Nephron (organoid): ENCODE data around the gene LAD1.
A peak's percentile ranks its signal among the peaks of the same experiment; 100 is the strongest.

Experiments
- H3K27ac Mint-ChIP-seq, 3 experiments: 2 replicates each; pipeline ENCODE4 v1.8.0; 2020; ENCODE audit warnings: mixed read lengths in 3 of 3, mild to moderate bottlenecking in 2 of 3, moderate library complexity in 1 of 3
- H3K27me3 Mint-ChIP-seq: 2 replicates; pipeline ENCODE4 v1.8.0; 2021; ENCODE audit warnings: low read depth, mild to moderate bottlenecking, moderate library complexity, mixed read lengths
- H3K36me3 Mint-ChIP-seq: 2 replicates; pipeline ENCODE4 v1.8.0; 2020; ENCODE audit warnings: low read depth, mixed read lengths
- H3K4me1 Mint-ChIP-seq: 2 replicates; pipeline ENCODE4 v1.8.0; 2020; ENCODE audit warnings: mixed read lengths
- H3K4me3 Mint-ChIP-seq, 3 experiments: 2 replicates each; pipeline ENCODE4 v1.8.0; 2020; ENCODE audit warnings: mild to moderate bottlenecking in 3 of 3, mixed read lengths in 3 of 3, moderate library complexity in 2 of 3
- H3K9me3 Mint-ChIP-seq: 2 replicates; pipeline ENCODE4 v1.8.0; 2020; ENCODE audit warnings: mixed read lengths
- TF ChIP-seq, protein P1 (sequence below), 3 experiments: fragments of 200-600 bp; sonication (generic); IDR thresholded peaks; one replicate each; pipeline ENCODE4 v1.5.0; 2021; ENCODE audit warnings: antibody characterized with exemption in 3 of 3; ENCODE audit not compliant: unreplicated experiment in 3 of 3

LAD1 gene

GRCh38 chr1:201403359-201403758 is 4.2 kb upstream of the LAD1 start:
- H3K4me3 Mint-ChIP-seq, result no peak overlapping the region
- no peaks in the 10 kb centered on the region for H3K36me3 Mint-ChIP-seq
- no peak overlapping the region for H3K27ac Mint-ChIP-seq
- peaks cover 7% of the 10 kb centered on the region for H3K27me3 Mint-ChIP-seq
- TF ChIP-seq, protein P1, sequence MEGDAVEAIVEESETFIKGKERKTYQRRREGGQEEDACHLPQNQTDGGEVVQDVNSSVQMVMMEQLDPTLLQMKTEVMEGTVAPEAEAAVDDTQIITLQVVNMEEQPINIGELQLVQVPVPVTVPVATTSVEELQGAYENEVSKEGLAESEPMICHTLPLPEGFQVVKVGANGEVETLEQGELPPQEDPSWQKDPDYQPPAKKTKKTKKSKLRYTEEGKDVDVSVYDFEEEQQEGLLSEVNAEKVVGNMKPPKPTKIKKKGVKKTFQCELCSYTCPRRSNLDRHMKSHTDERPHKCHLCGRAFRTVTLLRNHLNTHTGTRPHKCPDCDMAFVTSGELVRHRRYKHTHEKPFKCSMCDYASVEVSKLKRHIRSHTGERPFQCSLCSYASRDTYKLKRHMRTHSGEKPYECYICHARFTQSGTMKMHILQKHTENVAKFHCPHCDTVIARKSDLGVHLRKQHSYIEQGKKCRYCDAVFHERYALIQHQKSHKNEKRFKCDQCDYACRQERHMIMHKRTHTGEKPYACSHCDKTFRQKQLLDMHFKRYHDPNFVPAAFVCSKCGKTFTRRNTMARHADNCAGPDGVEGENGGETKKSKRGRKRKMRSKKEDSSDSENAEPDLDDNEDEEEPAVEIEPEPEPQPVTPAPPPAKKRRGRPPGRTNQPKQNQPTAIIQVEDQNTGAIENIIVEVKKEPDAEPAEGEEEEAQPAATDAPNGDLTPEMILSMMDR (IDR thresholded peaks at IDR 0.05; ENCODE audit: unreplicated experiment in 3 of 3), result no peak
- H3K4me1 Mint-ChIP-seq, result peaks cover 21% of the 10 kb centered on the region
- H3K9me3 Mint-ChIP-seq, result no peaks in the 10 kb centered on the region

DNA sequence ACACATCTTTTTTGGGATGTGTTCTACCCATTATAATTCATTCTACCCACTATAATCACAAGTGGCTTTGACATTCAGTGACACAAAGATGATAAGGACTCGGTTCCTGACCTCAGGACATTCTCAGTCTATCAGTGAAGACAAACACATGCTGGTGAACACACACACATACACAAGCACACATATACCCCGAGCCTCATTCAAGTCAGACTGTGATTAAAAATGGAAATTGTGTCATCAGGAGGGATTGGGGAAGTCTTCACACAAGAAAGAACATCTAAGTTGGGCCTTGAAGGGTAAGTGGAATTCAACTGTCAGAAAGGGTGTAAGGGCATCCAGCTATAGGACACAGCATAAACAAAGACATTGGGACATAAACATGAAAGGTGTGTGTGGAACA is 2.6 kb upstream of the LAD1 start:
- TF ChIP-seq, protein P1 (IDR thresholded peaks at IDR 0.05; ENCODE audit: unreplicated experiment in 3 of 3), result no peak

GRCh38 chr1:201400852-201401230 is 1.7 kb upstream of the LAD1 start:
- Mint-ChIP-seq H3K4me1 (peaks cover 31% of the 10 kb centered on the region), H3K9me3 (no peaks in the 10 kb centered on the region), H3K27me3 (peaks cover 24% of the 10 kb centered on the region), H3K27ac (no peak overlapping the region), H3K36me3 (no peaks in the 10 kb centered on the region), H3K4me3 (no peak overlapping the region)
- TF ChIP-seq, protein P1 (IDR thresholded peaks at IDR 0.05; ENCODE audit: unreplicated experiment in 3 of 3), result no peak

More for the DNA sequence above, 2.6 kb upstream of the LAD1 start:
- H3K4me1 Mint-ChIP-seq, result peaks cover 26% of the 10 kb centered on the region
- H3K27me3 Mint-ChIP-seq, result peaks cover 18% of the 10 kb centered on the region
- no peak overlapping the region for H3K4me3 Mint-ChIP-seq
- no peaks in the 10 kb centered on the region for H3K9me3 Mint-ChIP-seq
- H3K36me3 Mint-ChIP-seq, result no peaks in the 10 kb centered on the region
- H3K27ac Mint-ChIP-seq, result no peak overlapping the region

DNA sequence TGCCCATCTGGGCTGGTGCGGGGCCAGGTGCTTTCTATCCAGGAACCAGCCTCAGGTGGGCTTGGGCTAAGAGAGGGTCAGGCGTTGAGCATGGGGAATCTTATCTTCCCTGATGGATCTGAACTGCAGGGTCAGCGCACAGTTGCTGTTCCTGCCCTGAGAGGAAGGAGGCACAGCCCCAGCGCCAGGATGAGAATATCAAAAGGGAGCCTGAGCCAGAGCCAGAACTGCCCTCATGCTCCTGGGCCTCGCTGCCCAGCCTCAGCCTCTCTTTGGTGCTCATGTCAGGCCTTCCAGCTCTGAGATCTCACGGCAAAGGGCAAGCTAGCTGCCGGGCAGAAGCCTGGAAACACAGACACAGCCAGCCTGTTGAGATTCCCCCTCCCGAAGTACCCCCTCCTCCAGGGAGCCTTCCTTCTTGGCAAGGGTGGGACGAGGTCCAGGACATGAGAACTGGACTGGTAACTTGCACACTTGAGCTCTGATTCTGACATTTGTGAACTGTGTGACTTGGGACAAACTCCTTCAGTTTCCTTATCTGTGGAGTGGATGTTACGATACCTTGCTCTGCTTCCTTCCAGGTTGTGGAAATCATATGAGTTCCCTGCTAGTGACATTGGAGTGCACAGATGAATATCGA is 1.2 kb upstream of the LAD1 start:
- H3K4me1 Mint-ChIP-seq, result peaks cover 33% of the 10 kb centered on the region
- no peak overlapping the region for H3K27ac Mint-ChIP-seq
- TF ChIP-seq, protein P1 (IDR thresholded peaks at IDR 0.05; ENCODE audit: unreplicated experiment in 3 of 3), result no peak
- H3K36me3 Mint-ChIP-seq, result no peaks in the 10 kb centered on the region
- H3K4me3 Mint-ChIP-seq, result peak overlapping the region in 2 of 3 experiments; percentile 15 to 24
- H3K27me3 Mint-ChIP-seq, result peaks cover 28% of the 10 kb centered on the region
- H3K9me3 Mint-ChIP-seq, result no peaks in the 10 kb centered on the region

DNA sequence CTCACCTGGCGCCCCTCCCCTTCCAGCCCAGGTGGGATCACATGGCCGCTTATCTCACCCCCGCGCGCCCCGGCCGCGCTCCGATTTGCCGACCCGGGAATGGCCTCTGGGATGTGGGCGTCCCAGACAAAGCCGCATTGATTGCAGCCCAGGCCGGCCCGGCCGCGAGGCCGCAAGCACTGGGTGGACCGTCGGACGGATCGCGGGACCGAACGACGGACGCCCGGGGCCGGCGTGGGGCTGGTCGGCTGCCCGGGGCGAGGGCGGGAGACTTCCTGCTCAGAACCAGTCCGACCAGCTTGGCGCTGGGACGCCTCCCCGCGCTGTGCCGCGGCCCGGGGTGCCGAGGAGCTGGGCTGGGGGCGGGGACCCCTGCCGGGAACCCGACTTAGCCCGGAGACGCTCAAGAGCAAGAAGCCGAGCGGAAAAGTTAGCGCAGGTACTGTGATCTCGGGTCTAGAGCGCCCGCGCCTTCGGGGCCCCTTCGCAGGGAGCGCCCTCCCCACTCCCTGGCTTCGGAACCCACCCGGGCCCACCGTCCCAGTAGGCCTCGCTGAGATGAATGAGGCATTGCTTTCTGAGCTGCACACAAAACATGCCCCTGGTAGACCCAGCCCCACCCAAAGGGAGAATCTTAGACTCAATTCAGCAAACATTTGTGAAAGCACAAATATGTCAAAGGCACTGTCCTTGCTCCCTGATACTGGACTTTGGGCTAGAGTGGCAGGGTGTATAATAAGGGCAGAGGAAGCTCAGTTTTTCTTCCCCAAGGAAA is 415 bp upstream of the LAD1 start:
- TF ChIP-seq, protein P1 (IDR thresholded peaks at IDR 0.05; ENCODE audit: unreplicated experiment in 3 of 3), result no peak
- Mint-ChIP-seq H3K27me3 (peaks cover 28% of the 10 kb centered on the region), H3K4me1 (peaks cover 41% of the 10 kb centered on the region), H3K9me3 (no peaks in the 10 kb centered on the region), H3K4me3 (peak overlapping the region; percentile 11 to 63 (median 46)), H3K27ac (no peak overlapping the region), H3K36me3 (no peaks in the 10 kb centered on the region)
